Ishikawa (cell line): ENCODE data around the gene ZCCHC8.

Experiments used
- CEBPB ChIP-seq: IDR thresholded peaks from 2 replicates; pipeline ENCODE4 v1.6.1; 2012
- CREB1 ChIP-seq: IDR thresholded peaks from 2 replicates; pipeline ENCODE4 v1.6.1; 2012; ENCODE audit warnings: low read depth
- EGR1 ChIP-seq: IDR thresholded peaks from 2 replicates; pipeline ENCODE4 v1.6.1; 2012
- EP300 ChIP-seq: IDR thresholded peaks from 2 replicates; pipeline ENCODE4 v1.6.1; 2012; ENCODE audit warnings: borderline replicate concordance
- FOXM1 ChIP-seq: IDR thresholded peaks from 2 replicates; pipeline ENCODE4 v1.6.1; 2012; ENCODE audit warnings: low read depth, borderline replicate concordance
- RAD21 ChIP-seq: IDR thresholded peaks from 2 replicates; pipeline ENCODE4 v1.6.1; 2012; ENCODE audit warnings: low read depth
- TAF1 ChIP-seq: IDR thresholded peaks from 2 replicates; pipeline ENCODE4 v1.6.1; 2012; ENCODE audit warnings: low read depth, mild to moderate bottlenecking
- TEAD4 ChIP-seq: IDR thresholded peaks from 2 replicates; pipeline ENCODE4 v1.6.1; 2012
- TF ChIP-seq, protein P1 (sequence below): IDR thresholded peaks from 2 replicates; pipeline ENCODE4 v1.6.1; 2012; ENCODE audit warnings: low read depth, mild to moderate bottlenecking
- TF ChIP-seq, protein P2 (sequence below): IDR thresholded peaks from 2 replicates; pipeline ENCODE4 v1.6.1; 2012
- TF ChIP-seq, protein P3 (sequence below): IDR thresholded peaks from 2 replicates; pipeline ENCODE4 v1.6.1; 2012

DNA sequence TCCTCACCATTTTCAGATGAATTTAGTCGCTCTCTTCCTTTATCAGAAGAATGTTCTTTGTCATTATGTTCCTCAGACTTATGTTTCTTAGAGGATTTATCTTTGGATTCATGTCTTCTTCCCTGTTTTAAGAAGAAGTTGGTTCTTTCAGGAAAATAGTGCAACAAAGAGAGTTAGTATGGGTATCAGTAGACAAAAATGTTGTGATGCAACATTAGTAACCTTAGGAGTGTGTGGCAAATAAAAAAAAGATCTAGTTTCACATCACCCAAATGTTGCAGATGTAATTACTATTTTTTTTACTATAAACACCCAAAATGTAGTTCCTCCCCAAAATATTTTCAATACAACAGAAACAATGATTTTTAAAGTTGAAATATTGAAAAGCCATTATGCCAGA is 18.2 kb upstream of the ZCCHC8 start:
- TF ChIP-seq, protein P1, sequence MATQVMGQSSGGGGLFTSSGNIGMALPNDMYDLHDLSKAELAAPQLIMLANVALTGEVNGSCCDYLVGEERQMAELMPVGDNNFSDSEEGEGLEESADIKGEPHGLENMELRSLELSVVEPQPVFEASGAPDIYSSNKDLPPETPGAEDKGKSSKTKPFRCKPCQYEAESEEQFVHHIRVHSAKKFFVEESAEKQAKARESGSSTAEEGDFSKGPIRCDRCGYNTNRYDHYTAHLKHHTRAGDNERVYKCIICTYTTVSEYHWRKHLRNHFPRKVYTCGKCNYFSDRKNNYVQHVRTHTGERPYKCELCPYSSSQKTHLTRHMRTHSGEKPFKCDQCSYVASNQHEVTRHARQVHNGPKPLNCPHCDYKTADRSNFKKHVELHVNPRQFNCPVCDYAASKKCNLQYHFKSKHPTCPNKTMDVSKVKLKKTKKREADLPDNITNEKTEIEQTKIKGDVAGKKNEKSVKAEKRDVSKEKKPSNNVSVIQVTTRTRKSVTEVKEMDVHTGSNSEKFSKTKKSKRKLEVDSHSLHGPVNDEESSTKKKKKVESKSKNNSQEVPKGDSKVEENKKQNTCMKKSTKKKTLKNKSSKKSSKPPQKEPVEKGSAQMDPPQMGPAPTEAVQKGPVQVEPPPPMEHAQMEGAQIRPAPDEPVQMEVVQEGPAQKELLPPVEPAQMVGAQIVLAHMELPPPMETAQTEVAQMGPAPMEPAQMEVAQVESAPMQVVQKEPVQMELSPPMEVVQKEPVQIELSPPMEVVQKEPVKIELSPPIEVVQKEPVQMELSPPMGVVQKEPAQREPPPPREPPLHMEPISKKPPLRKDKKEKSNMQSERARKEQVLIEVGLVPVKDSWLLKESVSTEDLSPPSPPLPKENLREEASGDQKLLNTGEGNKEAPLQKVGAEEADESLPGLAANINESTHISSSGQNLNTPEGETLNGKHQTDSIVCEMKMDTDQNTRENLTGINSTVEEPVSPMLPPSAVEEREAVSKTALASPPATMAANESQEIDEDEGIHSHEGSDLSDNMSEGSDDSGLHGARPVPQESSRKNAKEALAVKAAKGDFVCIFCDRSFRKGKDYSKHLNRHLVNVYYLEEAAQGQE, result no peak
- TF ChIP-seq TAF1 (no peak), RAD21 (no peak), EGR1 (no peak), CREB1 (no peak), CEBPB (no peak), FOXM1 (no peak), TEAD4 (no peak), EP300 (no peak)
- TF ChIP-seq, protein P2, sequence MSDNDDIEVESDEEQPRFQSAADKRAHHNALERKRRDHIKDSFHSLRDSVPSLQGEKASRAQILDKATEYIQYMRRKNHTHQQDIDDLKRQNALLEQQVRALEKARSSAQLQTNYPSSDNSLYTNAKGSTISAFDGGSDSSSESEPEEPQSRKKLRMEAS, result no peak
- TF ChIP-seq, protein P3, sequence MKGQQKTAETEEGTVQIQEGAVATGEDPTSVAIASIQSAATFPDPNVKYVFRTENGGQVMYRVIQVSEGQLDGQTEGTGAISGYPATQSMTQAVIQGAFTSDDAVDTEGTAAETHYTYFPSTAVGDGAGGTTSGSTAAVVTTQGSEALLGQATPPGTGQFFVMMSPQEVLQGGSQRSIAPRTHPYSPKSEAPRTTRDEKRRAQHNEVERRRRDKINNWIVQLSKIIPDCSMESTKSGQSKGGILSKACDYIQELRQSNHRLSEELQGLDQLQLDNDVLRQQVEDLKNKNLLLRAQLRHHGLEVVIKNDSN, result no peak
